Activated B cell treated with CpG ODN at 0.5 μM for 24 hours (primary cell): ENCODE results near the gene MYLK4. TPM values are rescaled to one million over a fixed set of nuclear protein-coding genes. Genes with fewer than 3 reads are reported as not detected.

Experiments used
- ATAC-seq: fragments of 200-7000 bp; cut with Tn5 transposase; one replicate; pipeline ENCODE4 v1.10.0; 2021; ENCODE audit warnings: low read depth, mild to moderate bottlenecking, moderate library complexity
- CTCF ChIA-PET: fragments of 350-600 bp; sonication (Branson Sonifier 250); formaldehyde crosslinking; loops from one replicate; lab custom pipeline; 2021; ENCODE audit warnings: antibody characterized with exemption; lab: Charles Lee
- POLR2A ChIA-PET: fragments of 350-600 bp; sonication (Branson Sonifier 250); formaldehyde crosslinking; loops from one replicate; lab custom pipeline; 2021; ENCODE audit warnings: antibody characterized with exemption; lab: Charles Lee
- DNase-seq: peaks from one replicate; pipeline ENCODE4 v3.0.0; 2022
- H3K27ac Mint-ChIP-seq: one replicate; pipeline ENCODE4 v1.8.0; 2020; ENCODE audit warnings: mixed read lengths
- H3K27me3 Mint-ChIP-seq: one replicate; pipeline ENCODE4 v1.8.0; 2021; ENCODE audit warnings: mixed read lengths
- H3K36me3 Mint-ChIP-seq: one replicate; pipeline ENCODE4 v1.8.0; 2021; ENCODE audit warnings: low read depth, mixed read lengths
- H3K4me1 Mint-ChIP-seq: one replicate; pipeline ENCODE4 v1.8.0; 2021; ENCODE audit warnings: mixed read lengths
- H3K4me3 Mint-ChIP-seq: one replicate; pipeline ENCODE4 v1.8.0; 2020; ENCODE audit warnings: mild to moderate bottlenecking, mixed read lengths
- H3K9me3 Mint-ChIP-seq: one replicate; pipeline ENCODE4 v1.8.0; 2020; ENCODE audit warnings: mixed read lengths
- CTCF ChIP-seq: fragments of 200-600 bp; IDR thresholded peaks from one replicate; pipeline ENCODE4 v1.8.0; 2022; ENCODE audit warnings: antibody characterized with exemption, mild to moderate bottlenecking
- intact Hi-C: fragments of 100-400 bp; cut with micrococcal nuclease; formaldehyde crosslinking; loops from one replicate; pipeline ENCODE4 v1.15.1; 2024
- total RNA-seq: library from RNA; stranded (reverse); gene quantifications from 2 replicates; pipeline ENCODE4 v1.2.3, GENCODE V29; 2022

Gene MYLK4
- total RNA-seq, 1 donor from 2014 or later: 0.58 TPM

GRCh38 chr6:2767657-2768524 lies 17.2 kb upstream of the MYLK4 start:
- intact Hi-C loops: loop anchor here (5.0 kb wide), 1 partner anchor 589 kb away; no protein-coding TSS in a partner anchor
- DNase-seq: no peak
- Mint-ChIP-seq H3K4me1 (peaks cover 38% of the 10 kb centered on the region), H3K4me3 (peak overlapping the region; percentile 93), H3K27ac (no peak overlapping the region), H3K9me3 (no peaks in the 10 kb centered on the region), H3K36me3 (peaks cover 29% of the 10 kb centered on the region), H3K27me3 (no peaks in the 10 kb centered on the region)
- POLR2A ChIA-PET: interaction anchor here (0.6 to 1.8 kb wide), 2 partner anchors 74 to 1253 kb away, joined by 3 to 8 read pairs; partner anchors contain the start of gene SERPINB1
- no peak for ATAC-seq
- no peak for TF ChIP-seq CTCF
- CTCF ChIA-PET: interaction anchor here (0.7 to 2.8 kb wide), 2 partner anchors 23 to 30 kb away, joined by 3 to 13 read pairs; no protein-coding TSS in a partner anchor

GRCh38 chr6:2766767-2767656 lies 16.3 kb upstream of the MYLK4 start:
- Mint-ChIP-seq H3K9me3 (no peaks in the 10 kb centered on the region), H3K4me1 (peaks cover 38% of the 10 kb centered on the region), H3K27me3 (no peaks in the 10 kb centered on the region), H3K27ac (peak overlapping the region; percentile 85), H3K36me3 (peaks cover 22% of the 10 kb centered on the region), H3K4me3 (peak overlapping the region; percentile 93)
- ChIA-PET POLR2A (interaction anchor here (0.5 to 2.7 kb wide), 11 partner anchors 20 to 1253 kb away, joined by 3 to 19 read pairs (median 4); partner anchors contain the start of genes BPHL and SERPINB1), CTCF (interaction anchor here (0.7 to 2.8 kb wide), 3 partner anchors 24 to 222 kb away, joined by 3 to 13 read pairs (median 3); no protein-coding TSS in a partner anchor)
- intact Hi-C loops: loop anchor here (5.0 kb wide), 1 partner anchor 590 kb away; no protein-coding TSS in a partner anchor
- ATAC-seq (no peak), DNase-seq (no peak)
- TF ChIP-seq CTCF: no peak

- Mint-ChIP-seq H3K4me3 (peak overlapping the region; percentile 93), H3K4me1 (peaks cover 39% of the 10 kb centered on the region)
- intact Hi-C loops: loop anchor here (1.0 to 5.0 kb wide), 9 partner anchors 33 to 1253 kb away; partner anchors contain the start of genes BPHL, GMDS, RIPK1 and SERPINB1
Observed at GRCh38 chr6:2765896-2766766, 15.4 kb upstream of the MYLK4 start.

More at GRCh38 chr6:2765896-2766766, 15.4 kb upstream of the MYLK4 start:
- DNase-seq (no peak), ATAC-seq (no peak)
- POLR2A ChIA-PET: interaction anchor here (0.5 to 2.7 kb wide), 16 partner anchors 19 to 1170 kb away, joined by 3 to 19 read pairs (median 4); partner anchors contain the start of genes BPHL, NQO2, SERPINB1 and SERPINB9
- CTCF ChIA-PET: interaction anchor here (1.0 to 2.8 kb wide), 6 partner anchors 25 to 222 kb away, joined by 3 to 13 read pairs (median 3); no protein-coding TSS in a partner anchor
- peak overlapping the region; percentile 85 for H3K27ac Mint-ChIP-seq
- H3K36me3 Mint-ChIP-seq: peaks cover 20% of the 10 kb centered on the region
- no peaks in the 10 kb centered on the region for H3K27me3 Mint-ChIP-seq
- no peak for TF ChIP-seq CTCF
- H3K9me3 Mint-ChIP-seq: no peaks in the 10 kb centered on the region
